Regular cardiac myocyte (primary cell): ENCODE measurements around the gene SLC37A1. TPM values are rescaled to one million over a fixed set of nuclear protein-coding genes. Genes with fewer than 3 reads are reported as not detected.

Experiments used
- total RNA-seq: library from RNA; depleted of rRNA; stranded (reverse); fragments of >200 nt; gene quantifications from 2 replicates; pipeline ENCODE4 v1.2.3, GENCODE V29; 2014

Gene SLC37A1
- 2.5 and 2.8 TPM in 2 replicates for total RNA-seq

DNA sequence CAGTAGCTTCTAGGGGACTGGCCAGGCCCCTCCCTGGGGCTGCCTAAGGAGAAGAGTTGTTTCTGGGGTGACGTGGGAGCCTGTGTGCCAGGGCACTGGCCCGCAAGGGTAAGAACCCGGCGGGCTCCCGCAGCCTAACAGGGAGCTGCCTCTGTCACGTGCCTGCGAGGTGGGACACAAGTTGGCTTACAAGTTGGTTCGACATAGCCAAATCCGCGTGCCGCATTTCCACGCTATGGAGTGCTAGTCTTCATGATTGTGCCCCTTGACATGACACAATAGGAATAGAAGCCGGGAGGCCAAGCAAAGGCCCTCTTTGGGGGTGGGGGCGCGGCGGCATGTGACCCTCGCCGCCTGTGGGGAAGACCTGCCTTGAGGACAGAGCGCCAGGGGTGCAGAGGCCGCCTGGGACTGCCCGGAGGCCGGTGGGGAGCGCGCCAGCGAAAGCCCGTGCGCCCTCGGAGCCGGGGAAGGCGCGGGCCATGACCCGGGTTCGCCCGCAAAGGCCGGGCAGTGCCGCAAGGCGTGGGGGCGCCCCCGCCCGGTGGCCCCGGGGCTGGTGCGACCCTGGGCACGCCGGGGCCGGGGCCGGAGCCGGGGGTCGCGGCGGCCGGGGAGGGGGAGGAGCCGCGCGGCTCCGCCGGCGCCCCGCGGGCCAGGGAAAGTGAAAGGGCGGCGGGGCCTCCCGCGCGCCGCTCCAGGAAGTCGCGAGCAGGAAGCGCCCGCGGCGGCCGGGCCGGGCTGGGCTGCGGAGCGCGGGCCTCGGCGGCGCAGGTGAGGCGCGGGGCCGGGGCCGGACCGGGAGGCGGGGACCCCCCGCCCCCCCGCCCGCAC, at the start of gene SLC37A1:
Gene SLC37A1 (plus strand): TSS at position 702 of the 834 bp plus-strand sequence. CDS start 4,603 bp downstream, outside the sequence.

GRCh38 chr21:42496120-42496838, 17.4 kb upstream of the SLC37A1 start, which contains the start of gene RSPH1:
Gene RSPH1, minus strand, starts transcription at chr21:42496224. Its CDS starts 38 bp downstream, at chr21:42496186.

Other genes with a start within 250 kb of the SLC37A1 start
- gene TFF3, start 198.4 kb upstream of the SLC37A1 start, total RNA-seq: 0.58 TPM in 1 of 2 replicates, not detected in the other
- not detected in 2 replicates for gene TFF2, start 162.9 kb upstream of the SLC37A1 start, total RNA-seq
- gene TFF1, start 147.3 kb upstream of the SLC37A1 start, total RNA-seq: not detected in 2 replicates
- gene TMPRSS3, start 117.8 kb upstream of the SLC37A1 start, total RNA-seq: not detected in 2 replicates
- not detected in 2 replicates for gene UBASH3A, start 110.0 kb upstream of the SLC37A1 start, total RNA-seq
- under 0.01 TPM in 1 of 2 replicates, not detected in the other for gene RSPH1, start 17.6 kb upstream of the SLC37A1 start, total RNA-seq
- gene PDE9A, start 139.8 kb downstream of the SLC37A1 start, total RNA-seq: 1.3 and 2.0 TPM in 2 replicates